Lung (tissue), 12 donors: ENCODE results near the gene LIMK1. TPM values are rescaled to one million over a fixed set of nuclear protein-coding genes. Genes with fewer than 3 reads are reported as not detected.

Experiments
- ATAC-seq: fragments of 200-7000 bp; cut with Tn5 transposase; one replicate; pipeline ENCODE4 v1.9.1; 2020; ENCODE audit warnings: moderate number of reproducible peaks; ENCODE audit not compliant: insufficient read depth, low FRiP score
- DNase-seq, 3 donors: peaks; one replicate each; pipeline ENCODE4 v3.0.0-alpha.2; 2013 to 2017
- H3K27ac ChIP-seq, 2 donors: one replicate each; pipeline ENCODE4 v1.5.1; 2013; ENCODE audit warnings: mild to moderate bottlenecking in 2 of 2, moderate library complexity in 2 of 2, control low read depth in 1 of 2, inconsistent platforms in 1 of 2, low read depth in 1 of 2, low read length in 1 of 2
- H3K27me3 ChIP-seq, 3 donors: one replicate each; pipeline ENCODE4 v1.5.1; 2013; ENCODE audit warnings: low read length in 2 of 3; ENCODE audit not compliant: control insufficient read depth in 3 of 3, insufficient read depth in 3 of 3
- H3K36me3 ChIP-seq, 4 donors: one replicate each; pipeline ENCODE4 v1.5.1; 2013; ENCODE audit warnings: low read length in 4 of 4, mild to moderate bottlenecking in 1 of 4, moderate library complexity in 1 of 4; ENCODE audit not compliant: control insufficient read depth in 4 of 4, insufficient read depth in 4 of 4
- H3K4me1 ChIP-seq, 5 donors: one replicate each; pipeline ENCODE4 v1.5.1; 2013; ENCODE audit warnings: low read length in 5 of 5, mild to moderate bottlenecking in 2 of 5, moderate library complexity in 1 of 5; ENCODE audit not compliant: control insufficient read depth in 5 of 5, insufficient read depth in 5 of 5
- H3K4me3 ChIP-seq: one replicate; pipeline ENCODE4 v1.5.1; 2013; ENCODE audit warnings: mild to moderate bottlenecking, control low read depth, moderate library complexity
- H3K9ac ChIP-seq, 2 donors: one replicate each; pipeline ENCODE4 v1.5.1; 2013; ENCODE audit warnings: low read length in 2 of 2, control low read depth in 1 of 2; ENCODE audit not compliant: insufficient read depth in 1 of 2
- H3K9me3 ChIP-seq, 4 donors: one replicate each; pipeline ENCODE4 v1.5.1; 2013; ENCODE audit warnings: low read length in 3 of 4, mild to moderate bottlenecking in 1 of 4, moderate library complexity in 1 of 4; ENCODE audit not compliant: control insufficient read depth in 4 of 4, insufficient read depth in 3 of 4
- WGBS, 2 donors: extraction: QIAGEN DNeasy Blood & Tissue Kit; methylation state at CpG; one replicate each; pipeline ENCODE4 v1.1.7; 2013; 5-methylcytosine and 5-hydroxymethylcytosine counted together
- polyA plus RNA-seq, 2 donors: library from polyadenylated mRNA; stranded (reverse); fragments of 200-250 nt; gene quantifications; one replicate each; pipeline ENCODE4 v1.2.1, GENCODE V29; 2013
- total RNA-seq, 2 donors: library from RNA; depleted of rRNA in 1 of 2; stranded (reverse); fragments of >200 nt in 1 of 2; gene quantifications; one replicate each; pipeline ENCODE4 v1.2.1, GENCODE V29; 2014 to 2021
- TF ChIP-seq, protein P1 (sequence below): IDR thresholded peaks from 2 replicates; pipeline ENCODE4 v1.5.1; 2012; ENCODE audit warnings: mild to moderate bottlenecking; ENCODE audit errors: control extremely low read depth, extremely low read depth
- donor health status: control.
- donor health status: control.
- donor health status: Bipolar disorder and iron deficiency.
- donor health status: healthy.
- donor health status: DM: yes; HTN: yes; CAD: no.

Gene LIMK1
- total and polyA plus RNA-seq, 4 donors = 11.2 to 41.0 (median 17.3) TPM

- Histone ChIP-seq H3K9me3 (no peaks in the 10 kb centered on the region), H3K36me3 (peaks cover 0 to 41% (median 26%) of the 10 kb centered on the region in 4 donors), H3K4me3 (no peak overlapping the region), H3K27me3 (no peaks in the 10 kb centered on the region), H3K9ac (no peak overlapping the region), H3K4me1 (peaks cover 0 to 14% (median 4%) of the 10 kb centered on the region in 5 donors), H3K27ac (peak overlapping the region in 1 of 2 donors; percentile 44)
- TF ChIP-seq, protein P1, sequence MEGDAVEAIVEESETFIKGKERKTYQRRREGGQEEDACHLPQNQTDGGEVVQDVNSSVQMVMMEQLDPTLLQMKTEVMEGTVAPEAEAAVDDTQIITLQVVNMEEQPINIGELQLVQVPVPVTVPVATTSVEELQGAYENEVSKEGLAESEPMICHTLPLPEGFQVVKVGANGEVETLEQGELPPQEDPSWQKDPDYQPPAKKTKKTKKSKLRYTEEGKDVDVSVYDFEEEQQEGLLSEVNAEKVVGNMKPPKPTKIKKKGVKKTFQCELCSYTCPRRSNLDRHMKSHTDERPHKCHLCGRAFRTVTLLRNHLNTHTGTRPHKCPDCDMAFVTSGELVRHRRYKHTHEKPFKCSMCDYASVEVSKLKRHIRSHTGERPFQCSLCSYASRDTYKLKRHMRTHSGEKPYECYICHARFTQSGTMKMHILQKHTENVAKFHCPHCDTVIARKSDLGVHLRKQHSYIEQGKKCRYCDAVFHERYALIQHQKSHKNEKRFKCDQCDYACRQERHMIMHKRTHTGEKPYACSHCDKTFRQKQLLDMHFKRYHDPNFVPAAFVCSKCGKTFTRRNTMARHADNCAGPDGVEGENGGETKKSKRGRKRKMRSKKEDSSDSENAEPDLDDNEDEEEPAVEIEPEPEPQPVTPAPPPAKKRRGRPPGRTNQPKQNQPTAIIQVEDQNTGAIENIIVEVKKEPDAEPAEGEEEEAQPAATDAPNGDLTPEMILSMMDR = no peak
- 62 to 80% methylated on average over 10 of the region's 10 CpGs for WGBS, 2 donors
- peak; percentile 84 to 89 (median 87) for DNase-seq
- no peak for ATAC-seq
Measured at GRCh38 chr7:74051193-74051592, 32.4 kb upstream of the LIMK1 start.

GRCh38 chr7:74051629-74052410 lies 31.8 kb upstream of the LIMK1 start:
- H3K27me3 ChIP-seq = no peaks in the 10 kb centered on the region
- ATAC-seq = no peak

DNA sequence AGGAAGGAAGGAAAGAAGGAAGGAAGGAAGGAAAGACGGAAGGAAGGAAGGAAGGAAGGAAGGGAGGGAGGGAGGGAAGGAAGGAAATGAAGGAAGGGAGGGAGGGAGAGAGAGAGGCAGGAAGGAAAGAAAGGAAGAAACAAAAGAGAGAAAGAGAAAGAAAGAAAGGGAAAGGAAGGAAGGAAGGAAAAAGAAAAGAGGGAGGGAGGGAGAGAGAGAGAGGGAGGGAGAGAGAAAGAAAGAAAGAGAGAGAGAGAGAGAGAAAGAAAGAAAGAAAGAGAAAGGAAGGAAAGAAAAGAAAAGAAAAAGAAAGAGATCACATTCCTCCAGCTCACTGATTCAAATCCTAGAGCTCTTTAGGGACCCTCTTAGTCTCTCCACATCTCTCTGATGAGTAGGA lies 31.0 kb upstream of the LIMK1 start:
- 67 to 75% methylated on average over 1 of the region's 1 CpG for WGBS, 2 donors
- DNase-seq (no peak), ATAC-seq (no peak)
- Histone ChIP-seq H3K27me3 (no peaks in the 10 kb centered on the region), H3K27ac (no peak overlapping the region), H3K36me3 (peaks cover 0 to 40% (median 24%) of the 10 kb centered on the region in 4 donors), H3K9me3 (no peaks in the 10 kb centered on the region), H3K4me1 (peaks cover 0 to 14% (median 4%) of the 10 kb centered on the region in 5 donors), H3K4me3 (no peak overlapping the region), H3K9ac (no peak overlapping the region)
- TF ChIP-seq, protein P1 = no peak

More at GRCh38 chr7:74051629-74052410, 31.8 kb upstream of the LIMK1 start:
- Histone ChIP-seq H3K4me3 (no peak overlapping the region), H3K9ac (no peak overlapping the region), H3K27ac (peak overlapping the region in 1 of 2 donors; percentile 44), H3K36me3 (peaks cover 0 to 43% (median 26%) of the 10 kb centered on the region in 4 donors), H3K9me3 (no peaks in the 10 kb centered on the region), H3K4me1 (peaks cover 0 to 14% (median 4%) of the 10 kb centered on the region in 5 donors)
- TF ChIP-seq, protein P1 = no peak
- WGBS, 2 donors = 68 to 77% methylated on average over 16 of the region's 16 CpGs
- peak in 2 of 3 donors; percentile 13 to 38 for DNase-seq
